Gastroesophageal sphincter (tissue), 3 donors: ENCODE results near the gene PLPP7.

Source experiments
- POLR2A ChIP-seq, 2 donors: fragments of 450-650 bp; IDR thresholded peaks; one replicate each; pipeline ENCODE4 v1.6.1; 2017; ENCODE audit warnings: antibody characterized with exemption in 2 of 2, mild to moderate bottlenecking in 2 of 2, moderate library complexity in 1 of 2
- POLR2AphosphoS5 ChIP-seq: sonication (generic); formaldehyde crosslinking; IDR thresholded peaks from one replicate; pipeline ENCODE4 v1.6.1; 2017; ENCODE audit warnings: antibody characterized with exemption
- TF ChIP-seq, protein P1 (sequence below), 4 experiments: fragments of 200-600 bp in 2 of 4; fragments of 450-650 bp in 2 of 4; sonication (generic) in 1 of 4; IDR thresholded peaks; one replicate each; pipeline ENCODE4 v1.5.1; 2017 to 2019; ENCODE audit warnings: antibody characterized with exemption in 4 of 4, mild to moderate bottlenecking in 2 of 4, moderate library complexity in 2 of 4

DNA sequence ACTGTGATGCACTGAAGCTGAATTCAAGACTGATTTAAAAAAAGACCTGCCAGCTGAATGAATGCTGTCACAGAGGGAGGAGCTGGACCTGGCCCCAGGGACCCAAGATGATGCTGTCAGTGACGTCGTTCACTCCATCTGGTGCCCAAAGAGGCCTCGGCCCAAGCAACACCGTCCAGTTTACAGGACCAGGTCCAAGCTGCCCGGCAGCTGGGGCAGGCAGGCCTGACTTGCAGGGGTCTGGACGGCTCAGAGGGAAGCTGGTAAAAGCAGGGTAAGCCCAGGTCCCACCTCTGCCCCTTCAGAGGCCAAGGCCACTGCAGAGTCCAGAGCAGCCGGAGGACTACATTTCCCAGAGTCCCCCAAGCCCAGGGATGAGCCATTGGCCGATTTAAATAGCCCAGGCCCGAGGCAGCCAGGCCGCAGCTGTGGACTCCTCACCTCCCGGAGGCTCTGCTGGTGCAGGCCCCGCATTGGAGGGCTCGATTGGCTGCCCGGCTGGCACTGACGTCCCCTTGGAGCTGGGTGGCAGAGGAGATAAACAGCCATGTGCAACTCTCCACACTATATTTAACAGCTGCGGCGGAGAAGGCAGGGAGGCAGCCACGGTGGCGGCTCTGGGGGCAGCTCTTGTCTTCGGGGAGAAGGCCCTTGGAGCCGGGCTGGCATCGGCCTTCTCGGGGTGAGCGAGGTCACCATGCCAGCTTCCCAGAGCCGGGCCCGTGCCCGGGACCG, at the start of gene PLPP7:
- TF ChIP-seq, protein P1, sequence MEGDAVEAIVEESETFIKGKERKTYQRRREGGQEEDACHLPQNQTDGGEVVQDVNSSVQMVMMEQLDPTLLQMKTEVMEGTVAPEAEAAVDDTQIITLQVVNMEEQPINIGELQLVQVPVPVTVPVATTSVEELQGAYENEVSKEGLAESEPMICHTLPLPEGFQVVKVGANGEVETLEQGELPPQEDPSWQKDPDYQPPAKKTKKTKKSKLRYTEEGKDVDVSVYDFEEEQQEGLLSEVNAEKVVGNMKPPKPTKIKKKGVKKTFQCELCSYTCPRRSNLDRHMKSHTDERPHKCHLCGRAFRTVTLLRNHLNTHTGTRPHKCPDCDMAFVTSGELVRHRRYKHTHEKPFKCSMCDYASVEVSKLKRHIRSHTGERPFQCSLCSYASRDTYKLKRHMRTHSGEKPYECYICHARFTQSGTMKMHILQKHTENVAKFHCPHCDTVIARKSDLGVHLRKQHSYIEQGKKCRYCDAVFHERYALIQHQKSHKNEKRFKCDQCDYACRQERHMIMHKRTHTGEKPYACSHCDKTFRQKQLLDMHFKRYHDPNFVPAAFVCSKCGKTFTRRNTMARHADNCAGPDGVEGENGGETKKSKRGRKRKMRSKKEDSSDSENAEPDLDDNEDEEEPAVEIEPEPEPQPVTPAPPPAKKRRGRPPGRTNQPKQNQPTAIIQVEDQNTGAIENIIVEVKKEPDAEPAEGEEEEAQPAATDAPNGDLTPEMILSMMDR (IDR thresholded peaks at IDR 0.05) = no peak
- no peak for TF ChIP-seq POLR2AphosphoS5
- no peak for TF ChIP-seq POLR2A (IDR thresholded peaks at IDR 0.05)
